GM21723 (cell line): ENCODE data around the gene IL21R.

Experiments used
- ATAC-seq: cut with Tn5 transposase; IDR thresholded peaks from one replicate; pipeline ENCODE4 v1.9.1; 2021; ENCODE audit warnings: mild to moderate bottlenecking, moderate library complexity; ENCODE audit not compliant: unreplicated experiment

The IL21R gene

GRCh38 chr16:27482397-27483087 lies 80.6 kb downstream of the IL21R start:
- ATAC-seq = no peak

- ATAC-seq = no peak
Measured at GRCh38 chr16:27483088-27483437, 81.1 kb downstream of the IL21R start.

DNA sequence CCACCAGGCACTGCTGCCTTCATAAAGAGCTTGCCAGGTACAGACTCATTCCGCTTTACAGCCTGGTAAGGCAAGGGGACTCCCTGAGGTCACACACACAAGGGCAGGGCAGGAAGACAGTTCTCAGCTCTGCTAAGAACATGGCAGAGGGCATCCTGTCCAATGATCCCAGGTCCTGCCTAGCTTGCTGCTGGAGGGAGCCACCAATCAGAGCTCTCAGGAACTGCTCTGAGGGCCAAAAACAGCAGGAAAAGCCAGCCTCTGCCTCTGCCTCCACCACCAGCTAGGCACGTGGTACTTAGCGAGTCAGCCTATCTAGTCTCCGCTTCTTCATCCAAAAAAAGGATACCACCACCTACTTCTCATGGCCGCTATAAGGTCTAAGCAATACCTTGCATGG lies 81.7 kb downstream of the IL21R start:
- ATAC-seq = no peak

- no peak for ATAC-seq
Measured at GRCh38 chr16:27485126-27485525, 83.2 kb downstream of the IL21R start.

- no peak for ATAC-seq
Measured at GRCh38 chr16:27485811-27486210, 83.8 kb downstream of the IL21R start.

DNA sequence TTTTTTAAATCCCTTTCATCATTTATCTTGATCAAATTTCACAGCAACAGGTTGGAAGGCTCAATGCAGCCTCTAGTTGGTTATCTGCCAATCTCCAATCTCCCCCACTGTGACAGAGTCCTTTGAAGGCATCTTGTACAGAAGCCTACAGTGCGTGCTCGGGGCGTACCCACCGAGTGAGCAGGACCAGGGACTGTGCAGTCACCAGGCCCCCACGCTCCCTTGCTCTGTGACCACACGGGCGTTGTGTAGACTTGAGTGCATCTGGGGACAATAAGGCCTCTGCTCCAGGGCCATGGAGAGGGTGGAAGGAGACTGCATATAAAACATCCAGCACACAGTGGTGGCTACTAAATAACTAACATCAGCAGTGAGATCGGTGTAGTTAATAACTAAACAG lies 84.4 kb downstream of the IL21R start:
- no peak for ATAC-seq

DNA sequence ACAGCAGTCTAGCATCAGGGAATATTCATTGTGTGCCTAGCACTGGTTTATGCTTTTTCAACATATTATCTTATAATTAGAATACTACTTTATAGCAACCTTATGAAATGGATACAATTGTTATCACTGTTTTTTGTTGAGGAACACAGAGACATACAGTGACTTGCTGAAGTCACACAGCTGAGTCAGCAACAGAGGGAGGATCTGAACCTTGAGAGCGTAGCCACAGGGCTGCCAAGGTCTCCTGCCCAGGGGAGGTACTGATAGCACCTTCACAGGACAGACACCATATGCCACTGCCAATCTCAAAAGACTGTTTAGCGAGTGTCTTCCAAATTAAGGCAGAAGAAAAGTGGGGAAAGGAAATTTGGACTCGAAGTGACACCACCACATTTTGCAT lies 84.8 kb downstream of the IL21R start:
- ATAC-seq = no peak

DNA sequence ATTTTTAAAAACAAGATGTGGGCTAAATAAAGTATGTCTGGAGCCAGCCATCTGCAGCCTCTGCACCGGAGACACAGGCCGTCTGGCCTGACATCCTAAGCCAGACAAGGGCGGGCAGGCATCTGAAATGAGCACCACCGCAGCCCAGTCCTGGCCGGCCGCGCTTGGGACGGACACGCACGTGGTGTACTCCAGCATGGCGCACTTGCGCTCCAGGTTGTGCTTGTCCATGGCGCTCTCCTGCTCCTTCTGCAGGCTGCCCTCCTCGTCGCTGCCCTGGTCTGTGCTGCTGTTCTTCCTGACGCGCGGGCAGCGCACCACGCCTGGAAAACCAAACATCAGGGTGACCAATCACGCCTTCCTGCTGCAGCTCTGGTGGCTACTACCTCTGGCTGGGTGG lies 87.4 kb downstream of the IL21R start:
- no peak for ATAC-seq

DNA sequence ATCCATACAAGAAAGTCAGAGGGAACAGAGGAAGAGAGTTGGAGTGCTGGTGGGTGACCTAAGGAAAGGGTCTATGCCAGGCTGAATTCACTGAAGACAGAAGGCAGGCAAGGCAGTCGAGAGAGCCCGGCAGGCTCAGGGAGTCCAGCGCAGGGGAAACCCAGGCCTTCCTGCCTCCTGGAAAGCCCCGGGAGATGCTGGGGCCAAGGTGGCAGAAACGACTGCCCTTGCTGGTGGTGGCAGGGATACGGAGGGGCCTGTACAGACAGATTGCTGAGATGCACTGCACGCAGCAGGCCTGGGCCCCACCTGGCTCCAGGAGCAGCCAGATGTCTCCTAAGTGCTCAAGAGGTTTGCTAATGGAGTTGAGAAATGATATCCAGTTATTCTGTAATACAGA lies 87.9 kb downstream of the IL21R start:
- ATAC-seq = no peak

- no peak for ATAC-seq
Measured at GRCh38 chr16:27491894-27492587, 90.1 kb downstream of the IL21R start.

DNA sequence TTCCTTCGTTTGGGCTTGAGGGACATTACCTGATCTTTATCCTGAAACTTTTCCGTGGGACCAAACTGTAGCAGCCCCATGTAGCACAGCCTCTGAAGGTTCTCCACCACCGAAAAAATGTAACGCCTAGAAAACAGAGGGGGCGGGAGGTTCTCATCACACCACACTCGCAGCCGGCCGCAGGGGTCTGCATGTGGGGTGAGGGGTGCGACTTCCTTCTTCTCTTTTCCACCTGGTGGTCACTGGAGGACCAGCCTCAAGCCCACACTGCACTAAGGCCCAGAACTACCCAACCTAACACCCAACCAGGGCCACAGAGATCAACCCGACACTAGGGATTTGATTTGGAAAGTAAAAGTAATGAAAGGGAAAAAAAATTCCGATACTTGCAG lies 90.6 kb downstream of the IL21R start:
- ATAC-seq = no peak

DNA sequence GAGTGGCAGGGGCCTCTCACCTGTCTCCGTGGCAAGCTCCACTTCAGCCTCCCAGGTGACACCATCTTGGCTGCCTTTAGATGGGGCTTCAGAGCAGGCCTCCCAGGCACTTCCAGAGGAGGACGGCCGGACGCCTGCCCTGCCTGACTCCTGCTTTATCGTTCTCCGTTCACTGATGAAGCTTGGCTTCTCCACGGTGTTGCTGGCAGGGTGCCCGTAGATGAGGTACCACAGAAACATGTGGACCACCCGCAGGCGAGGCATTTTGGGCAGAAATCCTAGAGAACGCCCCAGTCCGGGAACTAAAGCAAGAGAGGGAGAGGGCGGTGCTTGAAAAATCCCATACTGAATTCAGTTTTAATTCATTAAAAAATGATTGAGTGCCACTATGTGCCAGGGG lies 93.2 kb downstream of the IL21R start:
- ATAC-seq = no peak

- no peak for ATAC-seq
Measured at GRCh38 chr16:27498031-27498825, 96.3 kb downstream of the IL21R start.

DNA sequence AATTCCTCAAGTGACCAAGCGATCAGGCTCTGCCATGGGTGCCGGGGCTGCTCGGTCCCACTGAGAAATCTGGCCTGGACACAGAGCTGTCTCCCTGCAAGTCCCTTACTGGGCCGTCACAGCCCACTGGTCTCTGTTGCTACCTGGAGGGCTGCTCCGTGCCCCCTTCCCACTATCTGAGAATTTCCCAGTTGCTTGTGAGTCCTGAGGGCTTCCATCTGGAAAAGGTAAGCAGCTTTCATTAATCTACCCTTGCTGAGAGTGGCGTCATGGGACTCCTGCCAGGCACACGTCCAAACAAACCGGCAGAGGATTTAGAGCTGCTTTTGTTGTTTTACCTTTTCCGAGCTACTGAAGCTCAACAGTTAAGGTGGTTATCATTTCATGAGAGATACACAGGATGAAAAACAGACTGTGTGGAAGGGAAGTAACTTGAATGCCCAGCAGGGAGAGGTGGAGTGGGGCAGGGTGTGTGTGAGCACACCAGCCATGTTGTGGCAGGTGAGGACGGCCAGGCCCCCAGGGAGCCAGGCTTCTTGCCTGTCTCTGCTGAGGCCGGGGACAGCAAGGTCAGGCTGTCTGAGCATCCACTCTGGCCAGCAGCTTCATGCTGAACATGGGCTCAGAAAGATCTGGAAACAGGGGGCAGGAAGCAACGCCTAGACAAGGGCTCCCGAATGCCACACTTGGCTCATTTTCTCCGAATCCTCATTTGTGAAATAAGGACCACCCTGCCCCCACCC lies 97.1 kb downstream of the IL21R start:
- ATAC-seq = no peak

DNA sequence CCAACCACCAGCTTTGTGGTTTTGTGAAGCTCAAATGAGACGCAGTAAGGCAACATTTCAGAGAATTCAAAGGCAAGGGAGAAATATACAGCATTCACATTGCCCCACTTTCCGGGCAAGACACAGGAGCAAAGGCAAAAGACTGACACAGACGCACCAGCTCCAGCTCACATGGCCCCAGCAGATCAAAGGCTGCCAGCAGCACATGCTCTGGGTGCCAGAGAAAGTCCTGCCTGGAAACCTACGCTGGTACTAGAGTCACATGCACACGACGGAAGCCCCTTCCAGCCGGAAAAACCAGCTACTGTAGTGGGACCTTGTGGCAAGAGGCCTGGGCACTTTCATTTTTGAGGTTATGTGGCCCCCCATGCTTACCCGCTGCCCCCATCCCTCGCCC lies 97.7 kb downstream of the IL21R start:
- ATAC-seq = no peak

DNA sequence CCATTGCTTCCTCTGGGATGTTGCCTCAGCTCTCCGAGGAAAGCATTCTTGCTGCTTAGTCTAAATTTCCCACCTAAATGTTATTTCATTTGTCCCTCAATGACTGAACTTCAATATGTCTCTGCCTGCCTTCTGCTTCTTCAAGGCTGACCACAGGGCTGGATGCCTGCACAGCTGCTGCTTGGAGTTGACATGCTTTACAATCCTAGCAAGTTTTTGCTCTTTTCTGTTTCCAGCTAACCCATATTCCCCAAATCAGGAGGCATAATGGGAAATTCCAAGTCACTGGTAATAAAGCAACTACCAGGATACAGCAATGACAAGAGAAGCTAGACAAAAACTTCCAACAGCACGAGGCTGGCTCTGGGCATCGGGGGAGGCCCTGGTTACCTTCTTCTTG lies 98.8 kb downstream of the IL21R start:
- ATAC-seq = no peak
